Measurements from ENCODE around the gene ADGRD2.

DNA sequence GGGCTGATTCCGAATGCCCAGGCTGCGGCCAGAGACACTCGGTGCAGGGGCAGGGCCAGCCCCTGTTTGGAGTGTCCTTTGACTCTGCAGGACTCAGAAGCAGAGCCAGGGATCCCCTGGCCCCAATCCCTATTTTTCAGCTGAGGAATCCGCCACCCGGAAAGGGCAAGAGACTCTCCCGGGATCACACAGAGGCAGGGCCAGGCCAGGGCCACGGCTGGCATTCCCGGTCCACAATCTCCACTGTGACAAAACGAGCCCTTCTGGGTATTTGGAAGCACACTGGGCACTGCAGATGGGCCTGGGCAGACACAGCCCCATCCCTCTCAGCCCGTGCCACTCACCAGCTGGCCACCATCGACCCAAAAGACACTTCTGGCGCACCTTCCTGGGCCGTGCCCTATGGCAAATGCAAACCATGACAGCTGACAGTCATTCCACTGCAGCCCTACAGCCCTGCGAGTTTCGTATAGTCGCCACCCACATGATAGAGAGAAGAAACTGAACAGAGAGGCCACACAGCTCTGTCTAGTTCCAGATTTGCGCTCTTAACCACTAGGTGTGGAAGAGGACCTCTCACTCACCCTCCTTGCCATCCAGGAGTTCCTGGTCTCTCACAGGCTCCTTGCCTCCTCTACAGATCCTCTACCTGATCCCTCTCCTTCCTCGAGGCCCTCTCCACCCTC, 43.7 kb downstream of the ADGRD2 start:
- TF ChIP-seq, protein P1, sequence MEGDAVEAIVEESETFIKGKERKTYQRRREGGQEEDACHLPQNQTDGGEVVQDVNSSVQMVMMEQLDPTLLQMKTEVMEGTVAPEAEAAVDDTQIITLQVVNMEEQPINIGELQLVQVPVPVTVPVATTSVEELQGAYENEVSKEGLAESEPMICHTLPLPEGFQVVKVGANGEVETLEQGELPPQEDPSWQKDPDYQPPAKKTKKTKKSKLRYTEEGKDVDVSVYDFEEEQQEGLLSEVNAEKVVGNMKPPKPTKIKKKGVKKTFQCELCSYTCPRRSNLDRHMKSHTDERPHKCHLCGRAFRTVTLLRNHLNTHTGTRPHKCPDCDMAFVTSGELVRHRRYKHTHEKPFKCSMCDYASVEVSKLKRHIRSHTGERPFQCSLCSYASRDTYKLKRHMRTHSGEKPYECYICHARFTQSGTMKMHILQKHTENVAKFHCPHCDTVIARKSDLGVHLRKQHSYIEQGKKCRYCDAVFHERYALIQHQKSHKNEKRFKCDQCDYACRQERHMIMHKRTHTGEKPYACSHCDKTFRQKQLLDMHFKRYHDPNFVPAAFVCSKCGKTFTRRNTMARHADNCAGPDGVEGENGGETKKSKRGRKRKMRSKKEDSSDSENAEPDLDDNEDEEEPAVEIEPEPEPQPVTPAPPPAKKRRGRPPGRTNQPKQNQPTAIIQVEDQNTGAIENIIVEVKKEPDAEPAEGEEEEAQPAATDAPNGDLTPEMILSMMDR (IDR thresholded peaks at IDR 0.05): no peak
- TF ChIP-seq POLR2A (IDR thresholded peaks at IDR 0.05) (no peak), EP300 (IDR thresholded peaks at IDR 0.05) (no peak)
